DND-41 (cell line): ENCODE data around the gene SCUBE2.

Experiments used
- CTCF ChIP-seq: IDR thresholded peaks from 2 replicates; pipeline ENCODE4 v1.5.1; 2012; ENCODE audit warnings: borderline replicate concordance, low read length, moderate library complexity, mild to moderate bottlenecking; ENCODE audit not compliant: poor library complexity, severe bottlenecking; ENCODE audit errors: extremely low read depth
- EZH2 ChIP-seq: IDR thresholded peaks from 3 replicates; pipeline ENCODE4 v1.6.1; 2012; ENCODE audit warnings: borderline replicate concordance, low read depth, mild to moderate bottlenecking, moderate library complexity, low read length, inconsistent platforms; ENCODE audit not compliant: severe bottlenecking

DNA sequence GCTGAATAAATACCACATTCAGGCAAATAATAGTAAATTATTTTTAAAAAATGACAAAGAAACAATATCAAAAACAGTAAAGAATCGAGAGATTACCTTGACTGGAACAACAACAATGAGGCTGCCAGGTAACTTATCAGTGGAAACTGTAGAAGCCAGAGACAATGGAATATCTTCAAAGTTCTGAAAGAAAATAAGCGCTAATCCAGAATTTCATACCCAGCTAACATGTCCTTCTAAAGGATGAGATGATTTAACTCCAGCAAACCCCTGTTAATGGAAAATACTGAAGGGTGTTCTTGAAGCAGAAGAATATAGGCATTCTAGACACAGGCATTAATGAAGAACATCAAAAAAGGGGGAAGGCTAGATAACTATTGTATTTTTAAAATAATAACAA is 20.7 kb upstream of the SCUBE2 start:
- TF ChIP-seq CTCF (no peak), EZH2 (no peak)
